ENCODE measurements around the gene CCNL1. TPM values are rescaled to one million over a fixed set of nuclear protein-coding genes. Genes with fewer than 3 reads are reported as not detected.

The CCNL1 gene
- total RNA-seq, 2 experiments from 2014 or later = 223 to 249 TPM

- ChIA-PET CTCF (interaction anchor here (0.9 to 2.6 kb wide), 6 partner anchors 9 to 445 kb away, joined by 3 to 15 read pairs (median 5); no protein-coding TSS in a partner anchor), POLR2A (interaction anchor here (0.9 to 12.1 kb wide), 6 partner anchors 9 to 29 kb away, joined by 3 to 83 read pairs (median 4); no protein-coding TSS in a partner anchor)
- H3K9me3 Mint-ChIP-seq = peaks cover 4% of the 10 kb centered on the region
- no peak overlapping the region for H3K27ac Mint-ChIP-seq
- peaks cover 25% of the 10 kb centered on the region for H3K4me1 Mint-ChIP-seq
- DNase-seq = no peak
- H3K36me3 Mint-ChIP-seq (ENCODE audit: low read depth) = peaks cover 12% of the 10 kb centered on the region
- H3K27me3 Mint-ChIP-seq = peaks cover 3% of the 10 kb centered on the region
- no peak overlapping the region for H3K4me3 Mint-ChIP-seq
Measured at GRCh38 chr3:157117875-157118654, 41.9 kb downstream of the CCNL1 start.

- Mint-ChIP-seq H3K27me3 (peaks cover 3% of the 10 kb centered on the region), H3K9me3 (peaks cover 4% of the 10 kb centered on the region), H3K27ac (no peak overlapping the region), H3K36me3 (ENCODE audit: low read depth) (peaks cover 12% of the 10 kb centered on the region), H3K4me1 (peaks cover 25% of the 10 kb centered on the region), H3K4me3 (no peak overlapping the region)
- DNase-seq = no peak
- POLR2A ChIA-PET = interaction anchor here (0.9 to 12.1 kb wide), 7 partner anchors 10 to 440 kb away, joined by 3 to 83 read pairs (median 5); partner anchors contain the start of gene CCNL1
- CTCF ChIA-PET = interaction anchor here (0.8 to 2.5 kb wide), 5 partner anchors 10 to 35 kb away, joined by 3 to 15 read pairs (median 3); no protein-coding TSS in a partner anchor
Measured at GRCh38 chr3:157117206-157117605, 42.7 kb downstream of the CCNL1 start.

- Mint-ChIP-seq H3K4me1 (peaks cover 17% of the 10 kb centered on the region), H3K27me3 (peaks cover 3% of the 10 kb centered on the region), H3K9me3 (peaks cover 4% of the 10 kb centered on the region), H3K27ac (no peak overlapping the region), H3K4me3 (no peak overlapping the region), H3K36me3 (ENCODE audit: low read depth) (peaks cover 12% of the 10 kb centered on the region)
- no peak for DNase-seq
- POLR2A ChIA-PET = interaction anchor here (1.1 to 12.1 kb wide), 7 partner anchors 12 to 439 kb away, joined by 4 to 83 read pairs (median 5); partner anchors contain the start of gene CCNL1
- CTCF ChIA-PET = interaction anchor here (1.6 to 1.9 kb wide), 3 partner anchors 12 to 34 kb away, joined by 4 to 6 read pairs (median 5); no protein-coding TSS in a partner anchor
Measured at GRCh38 chr3:157116017-157116416, 43.9 kb downstream of the CCNL1 start.

GRCh38 chr3:157115069-157116006 lies 44.6 kb downstream of the CCNL1 start:
- DNase-seq = no peak
- Mint-ChIP-seq H3K4me3 (no peak overlapping the region), H3K4me1 (peaks cover 15% of the 10 kb centered on the region), H3K27ac (no peak overlapping the region), H3K36me3 (ENCODE audit: low read depth) (peaks cover 9% of the 10 kb centered on the region), H3K27me3 (peaks cover 3% of the 10 kb centered on the region), H3K9me3 (peaks cover 4% of the 10 kb centered on the region)
- ChIA-PET POLR2A (interaction anchor here (0.6 to 12.1 kb wide), 7 partner anchors 12 to 45 kb away, joined by 3 to 83 read pairs (median 5); partner anchors contain the start of gene CCNL1), CTCF (interaction anchor here (1.2 to 1.9 kb wide), 4 partner anchors 13 to 33 kb away, joined by 3 to 6 read pairs (median 4); no protein-coding TSS in a partner anchor)

- H3K4me3 Mint-ChIP-seq = no peak overlapping the region
- H3K9me3 Mint-ChIP-seq = no peaks in the 10 kb centered on the region
- no peak for DNase-seq
- POLR2A ChIA-PET = interaction anchor here (2.1 to 12.1 kb wide), 2 partner anchors 11 to 25 kb away, joined by 8 to 83 read pairs; no protein-coding TSS in a partner anchor
- no peaks in the 10 kb centered on the region for H3K36me3 Mint-ChIP-seq (ENCODE audit: low read depth)
- no peak overlapping the region for H3K27ac Mint-ChIP-seq
- peaks cover 3% of the 10 kb centered on the region for H3K27me3 Mint-ChIP-seq
- CTCF ChIA-PET = interaction anchor here (1.2 to 2.8 kb wide), 3 partner anchors 12 to 24 kb away, joined by 3 to 8 read pairs (median 4); no protein-coding TSS in a partner anchor
- peaks cover 7% of the 10 kb centered on the region for H3K4me1 Mint-ChIP-seq
Measured at GRCh38 chr3:157113832-157114505, 46.0 kb downstream of the CCNL1 start.

- Mint-ChIP-seq H3K4me3 (no peak overlapping the region), H3K27me3 (peaks cover 3% of the 10 kb centered on the region), H3K27ac (no peak overlapping the region), H3K4me1 (peaks cover 5% of the 10 kb centered on the region), H3K36me3 (ENCODE audit: low read depth) (no peaks in the 10 kb centered on the region), H3K9me3 (no peaks in the 10 kb centered on the region)
- CTCF ChIA-PET = interaction anchor here (1.2 to 2.8 kb wide), 3 partner anchors 9 to 25 kb away, joined by 3 to 8 read pairs (median 3); no protein-coding TSS in a partner anchor
- no peak for DNase-seq
- POLR2A ChIA-PET = interaction anchor here (1.0 kb wide), 1 partner anchor 18 kb away, joined by 3 read pairs; no protein-coding TSS in a partner anchor
Measured at GRCh38 chr3:157112536-157112935, 47.4 kb downstream of the CCNL1 start.

- no peak overlapping the region for H3K27ac Mint-ChIP-seq
- H3K36me3 Mint-ChIP-seq (ENCODE audit: low read depth) = no peaks in the 10 kb centered on the region
- no peak for DNase-seq
- H3K9me3 Mint-ChIP-seq = no peaks in the 10 kb centered on the region
- ChIA-PET POLR2A (interaction anchor here (1.1 kb wide), 1 partner anchor 22 kb away, joined by 3 read pairs; no protein-coding TSS in a partner anchor), CTCF (interaction anchor here (1.5 kb wide), 1 partner anchor 10 kb away, joined by 3 read pairs; no protein-coding TSS in a partner anchor)
- H3K27me3 Mint-ChIP-seq = peaks cover 3% of the 10 kb centered on the region
- no peak overlapping the region for H3K4me3 Mint-ChIP-seq
- H3K4me1 Mint-ChIP-seq = peaks cover 8% of the 10 kb centered on the region
Measured at GRCh38 chr3:157111518-157111917, 48.4 kb downstream of the CCNL1 start.

- H3K27me3 Mint-ChIP-seq = no peaks in the 10 kb centered on the region
- ChIA-PET CTCF (interaction anchor here (0.6 to 0.9 kb wide), 3 partner anchors 22 to 1568 kb away, joined by 3 to 4 read pairs (median 3); no protein-coding TSS in a partner anchor), POLR2A (interaction anchor here (1.1 kb wide), 1 partner anchor 22 kb away, joined by 3 read pairs; no protein-coding TSS in a partner anchor)
- H3K4me1 Mint-ChIP-seq = peaks cover 9% of the 10 kb centered on the region
- no peaks in the 10 kb centered on the region for H3K36me3 Mint-ChIP-seq (ENCODE audit: low read depth)
- no peak overlapping the region for H3K4me3 Mint-ChIP-seq
- no peak for DNase-seq
- H3K27ac Mint-ChIP-seq = no peak overlapping the region
- H3K9me3 Mint-ChIP-seq = no peaks in the 10 kb centered on the region
Measured at GRCh38 chr3:157110761-157111278, 49.1 kb downstream of the CCNL1 start.

GRCh38 chr3:157109267-157110141 lies 50.4 kb downstream of the CCNL1 start:
- Mint-ChIP-seq H3K27ac (no peak overlapping the region), H3K27me3 (no peaks in the 10 kb centered on the region), H3K4me3 (no peak overlapping the region), H3K4me1 (peaks cover 22% of the 10 kb centered on the region), H3K36me3 (ENCODE audit: low read depth) (no peaks in the 10 kb centered on the region), H3K9me3 (no peaks in the 10 kb centered on the region)
- no peak for DNase-seq
- CTCF ChIA-PET = interaction anchor here (0.7 to 1.6 kb wide), 3 partner anchors 20 to 28 kb away, joined by 3 read pairs; no protein-coding TSS in a partner anchor
- POLR2A ChIA-PET = interaction anchor here (9.0 kb wide), 1 partner anchor 21 kb away, joined by 58 read pairs; no protein-coding TSS in a partner anchor

GRCh38 chr3:157107644-157108133 lies 52.3 kb downstream of the CCNL1 start:
- no peaks in the 10 kb centered on the region for H3K9me3 Mint-ChIP-seq
- peaks cover 3% of the 10 kb centered on the region for H3K36me3 Mint-ChIP-seq (ENCODE audit: low read depth)
- H3K4me1 Mint-ChIP-seq = peaks cover 40% of the 10 kb centered on the region
- no peak overlapping the region for H3K27ac Mint-ChIP-seq
- H3K4me3 Mint-ChIP-seq = no peak overlapping the region
- ChIA-PET POLR2A (interaction anchor here (1.4 to 11.5 kb wide), 3 partner anchors 11 to 52 kb away, joined by 3 to 83 read pairs (median 58); no protein-coding TSS in a partner anchor), CTCF (interaction anchor here (3.4 kb wide), 1 partner anchor 30 kb away, joined by 12 read pairs; no protein-coding TSS in a partner anchor)
- DNase-seq = no peak
- no peaks in the 10 kb centered on the region for H3K27me3 Mint-ChIP-seq

Data from activated CD4-positive, alpha-beta memory T cell treated with anti-CD3 and anti-CD28 coated beads, Interleukin-2, amount 10 ng/mL, durations not matched to agents 7 days and 5 days (primary cell).